T-helper 1 cell treated with Interleukin-12 subunit alpha and Interleukin-12 subunit beta and Interleukin-4 antibody, amounts not matched to agents 30 ng/mL and 1 ng/mL, for 36 hours (primary cell): ENCODE data around the gene NRF1. TPM values are rescaled to one million over a fixed set of nuclear protein-coding genes. Genes with fewer than 3 reads are reported as not detected.
"Not testable (repeated sequence)": the region's sequence is repeated elsewhere in the genome, so short reads cannot be mapped to it uniquely, and the experiment has no call there.

ENCODE experiments used
- intact Hi-C: fragments of 100-400 bp; cut with micrococcal nuclease; formaldehyde crosslinking; loops from one replicate; pipeline ENCODE4 v1.15.1; 2024
- total RNA-seq: library from RNA; stranded (reverse); gene quantifications from 2 replicates; pipeline ENCODE4 v1.2.3, GENCODE V29; 2022

Gene NRF1
- total RNA-seq, 1 donor from 2014 or later, result 25.2 TPM

DNA sequence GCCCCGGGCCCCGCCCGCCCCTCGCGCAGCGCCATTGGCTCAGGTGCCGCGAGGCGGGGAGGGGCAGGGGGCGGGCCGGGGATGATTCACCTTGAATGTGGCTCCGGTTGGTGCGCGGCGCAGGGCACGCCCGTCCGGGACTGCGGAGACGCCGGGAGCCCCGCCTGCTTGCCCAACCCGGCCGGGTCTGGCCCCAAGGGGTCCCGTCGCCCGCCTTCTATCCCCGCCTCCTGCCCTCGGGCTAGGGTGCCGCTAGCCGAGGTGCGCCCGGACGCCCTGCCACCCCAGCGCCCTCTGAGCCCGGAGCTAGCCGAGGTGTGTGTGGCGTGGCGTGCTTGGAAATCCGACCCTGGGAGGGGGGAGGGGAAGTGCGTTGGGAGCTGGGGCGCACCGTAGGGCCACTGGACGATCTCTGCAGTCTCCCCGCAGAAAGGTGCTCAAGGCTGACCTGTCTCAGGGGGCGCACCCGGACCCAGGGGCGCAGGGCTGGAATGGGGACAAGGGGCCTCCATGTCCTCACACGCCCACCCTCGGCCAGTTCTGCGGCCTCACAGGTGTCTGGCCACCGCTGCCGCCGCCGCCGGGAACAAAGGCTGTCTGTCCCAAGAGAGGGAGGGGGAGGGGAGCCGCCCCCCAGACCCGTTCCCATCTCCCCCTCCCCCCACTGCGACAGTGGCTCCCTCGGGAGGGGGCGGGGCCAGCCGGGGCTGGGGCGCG is 168.9 kb downstream of the NRF1 start:
- intact Hi-C loops, result loop anchor here (1.0 to 5.0 kb wide), 4 partner anchors 45 to 290 kb away; partner anchors contain the start of genes KLHDC10 and UBE2H

DNA sequence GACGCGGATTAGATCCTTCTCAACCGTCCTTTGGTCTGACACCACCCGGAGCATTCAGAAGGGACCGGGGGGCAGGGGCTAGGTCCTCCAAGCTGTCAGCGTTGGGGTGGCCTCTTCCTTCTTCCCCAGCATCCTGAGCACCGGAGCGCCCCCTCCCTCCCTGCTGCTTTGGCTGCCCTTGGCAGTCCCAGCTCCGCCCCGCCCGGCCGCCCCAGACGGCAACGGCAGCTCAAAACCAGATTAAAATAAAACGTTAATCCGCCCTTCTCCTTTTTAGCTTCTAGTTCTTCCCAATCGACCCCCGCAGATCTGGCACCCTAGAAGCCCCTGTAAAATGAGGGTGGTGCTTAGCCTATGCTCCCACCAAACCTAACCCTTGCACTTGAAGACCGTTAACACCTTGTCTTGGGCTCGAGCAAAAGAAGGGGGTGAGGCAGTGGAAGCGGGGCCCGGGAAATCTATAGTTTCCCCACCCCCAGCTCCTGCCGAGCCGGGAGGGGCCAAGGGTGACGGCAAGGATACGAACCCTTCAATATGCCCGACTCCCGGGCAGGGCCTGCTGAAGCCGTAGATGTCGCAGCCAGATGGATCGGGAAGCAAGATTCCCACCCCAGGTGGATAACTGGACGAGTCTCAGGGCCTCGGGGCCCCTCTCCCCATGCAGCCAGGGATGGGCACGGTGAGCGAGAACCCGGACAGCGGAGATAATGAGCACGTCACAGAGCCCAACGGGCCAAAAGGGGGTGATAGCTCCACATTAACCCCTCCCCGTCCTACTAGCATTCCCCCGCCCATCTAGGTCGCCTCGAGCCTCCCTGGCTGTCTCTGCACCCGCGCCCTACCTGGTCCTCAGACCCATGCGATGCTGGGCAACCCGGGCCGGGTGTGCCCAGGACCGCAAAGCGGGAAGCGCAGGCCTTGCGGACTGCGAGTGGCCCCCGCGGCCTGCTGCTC is 169.7 kb downstream of the NRF1 start:
- intact Hi-C loops, result loop anchor here (1.0 to 5.0 kb wide), 4 partner anchors 44 to 289 kb away; partner anchors contain the start of genes KLHDC10 and UBE2H

GRCh38 chr7:129781928-129782817 is 170.7 kb downstream of the NRF1 start:
- intact Hi-C loops, result loop anchor here (2.0 to 5.0 kb wide), 2 partner anchors 169 to 170 kb away; partner anchors contain the start of gene UBE2H

DNA sequence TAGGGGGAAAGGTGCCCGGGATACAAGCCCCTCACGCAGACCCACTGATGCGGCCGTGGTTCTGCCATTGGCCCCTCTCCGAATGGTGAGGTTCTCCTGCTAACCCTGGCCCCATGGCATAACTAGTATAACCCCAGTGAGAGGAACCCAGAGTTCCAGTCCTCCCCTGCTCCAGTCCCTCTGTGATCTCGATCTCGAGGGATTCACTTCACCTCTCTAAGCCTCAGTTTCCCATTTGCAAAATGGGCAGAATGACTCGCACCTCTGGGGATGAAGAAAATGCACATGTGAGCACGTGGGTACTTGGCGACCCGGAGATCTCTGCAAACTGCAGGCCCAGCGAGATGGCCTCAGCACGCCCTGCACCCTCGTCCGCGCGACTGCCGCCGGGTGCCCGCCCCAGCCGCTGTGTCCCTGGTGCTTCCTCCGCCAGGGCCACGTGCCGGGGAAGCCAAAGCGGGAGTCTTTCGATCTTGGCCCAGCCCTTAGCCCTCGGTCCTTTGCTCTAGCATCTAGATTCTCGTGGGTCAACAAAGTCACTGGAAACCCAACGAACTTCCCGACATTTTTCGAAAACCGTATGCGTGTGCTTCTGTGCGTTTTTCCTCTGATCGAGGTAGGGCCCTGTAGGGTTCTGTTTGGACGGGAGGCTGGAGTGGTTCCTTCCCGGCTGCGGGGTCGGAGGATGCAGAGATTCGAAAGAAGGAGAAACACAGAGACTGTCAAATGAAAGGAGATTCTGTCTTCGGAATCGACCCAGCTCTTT is 171.5 kb downstream of the NRF1 start:
- intact Hi-C loops, result loop anchor here (5.0 kb wide), 1 partner anchor 169 kb away; the partner anchor contains the start of gene UBE2H

DNA sequence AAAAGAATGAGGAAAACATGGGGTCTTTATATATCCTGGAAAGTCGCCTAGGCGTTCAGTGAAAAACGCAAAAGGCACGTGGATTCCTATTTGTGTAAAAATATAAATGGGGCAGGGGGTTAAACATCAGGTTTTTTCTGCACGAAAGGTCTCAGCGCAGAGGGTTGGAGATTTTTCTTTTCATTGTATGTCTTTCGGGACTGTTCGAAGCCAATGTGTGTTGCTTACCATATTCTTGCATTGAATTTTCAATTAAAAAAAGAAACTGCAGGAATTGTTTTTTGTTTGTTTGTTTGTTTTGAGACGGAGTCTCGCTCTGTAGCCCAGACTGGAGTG is 172.0 kb downstream of the NRF1 start:
- intact Hi-C loops, result loop anchor here (5.0 kb wide), 1 partner anchor 169 kb away; the partner anchor contains the start of gene UBE2H

- intact Hi-C loops, result loop anchor here (5.0 kb wide), 1 partner anchor 168 kb away; the partner anchor contains the start of gene UBE2H
Measured at GRCh38 chr7:129784437-129784782, 172.9 kb downstream of the NRF1 start.

- intact Hi-C loops, result loop anchor here (5.0 kb wide), 1 partner anchor 167 kb away; the partner anchor contains the start of gene UBE2H
Measured at GRCh38 chr7:129784783-129785684, 173.5 kb downstream of the NRF1 start.

DNA sequence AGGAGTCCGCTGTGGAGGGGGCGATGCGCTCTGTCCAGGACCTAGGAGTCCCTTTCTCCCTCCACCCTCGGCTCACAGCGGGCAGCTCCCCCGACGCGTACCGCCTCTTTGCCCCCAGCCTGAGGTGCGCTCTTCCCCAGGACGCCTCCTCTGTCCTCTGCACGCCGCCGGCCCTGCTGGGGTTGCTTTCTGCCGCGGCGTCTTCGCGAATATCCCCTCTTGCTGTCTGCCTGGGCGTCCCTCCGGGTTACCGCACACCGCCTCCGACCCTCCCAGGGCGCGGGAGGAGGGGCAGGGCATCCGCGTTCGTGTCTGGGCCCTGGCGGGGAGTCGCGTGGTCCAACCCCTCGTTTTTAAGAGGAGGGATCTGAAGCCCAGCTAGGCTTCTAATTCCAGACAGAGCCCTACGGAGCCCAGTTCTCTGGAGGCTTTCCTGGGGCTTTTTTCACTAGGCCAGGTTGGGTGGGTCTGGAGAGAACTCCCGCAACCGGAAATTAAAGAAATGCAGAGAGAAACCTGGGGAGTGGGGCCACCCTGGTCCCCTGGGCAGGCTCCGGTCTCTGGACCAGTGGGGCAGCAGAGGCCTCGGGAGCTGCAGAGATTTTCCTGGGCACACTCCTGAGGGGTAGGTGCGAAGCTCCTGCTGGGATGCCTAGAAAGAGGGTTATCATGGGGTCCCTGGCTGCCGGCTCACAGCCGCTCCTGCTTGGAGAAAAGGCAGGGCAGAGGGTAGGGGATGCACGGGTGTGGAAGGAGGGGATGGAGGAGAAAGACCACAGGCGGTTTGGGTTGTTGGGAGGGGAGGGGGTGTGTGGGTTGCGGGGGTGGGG is 174.4 kb downstream of the NRF1 start:
- intact Hi-C loops, result no loop called here

DNA sequence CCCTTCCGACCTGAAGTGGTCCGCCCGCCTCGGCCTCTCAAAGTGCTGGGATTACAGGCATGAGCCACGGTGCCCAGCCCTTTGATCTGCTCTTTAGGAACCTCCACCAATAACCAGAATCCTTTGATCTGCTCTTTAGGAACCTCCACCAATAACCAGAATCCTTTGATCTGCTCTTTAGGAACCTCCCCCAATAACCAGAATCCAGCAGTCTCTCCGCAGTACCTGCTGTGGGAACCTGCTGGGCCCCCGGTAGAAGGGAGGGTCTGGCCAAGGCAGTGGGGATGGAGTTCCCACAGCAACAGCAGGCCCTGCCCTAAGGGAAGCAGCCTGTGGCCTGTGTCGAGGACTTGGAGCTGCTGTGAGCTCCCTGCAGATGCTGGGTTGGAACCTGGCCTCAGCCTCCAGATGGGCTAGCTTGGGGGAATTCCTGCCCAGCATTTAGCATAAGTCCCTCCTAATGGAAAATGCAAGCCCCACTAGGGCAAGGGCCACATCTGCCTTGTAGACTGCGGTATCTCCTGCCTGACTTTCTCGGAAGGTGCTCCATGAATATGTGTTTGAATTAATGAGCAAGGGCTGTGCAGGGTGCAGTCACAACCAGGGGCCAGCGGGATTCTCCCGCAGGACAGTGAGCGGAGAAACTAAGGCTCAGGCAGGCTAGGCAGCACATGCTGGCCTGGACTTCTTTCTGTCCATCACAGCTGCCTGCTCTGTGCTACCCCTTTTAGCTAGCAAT is 175.5 kb downstream of the NRF1 start:
- intact Hi-C loops, result no loop called here

DNA sequence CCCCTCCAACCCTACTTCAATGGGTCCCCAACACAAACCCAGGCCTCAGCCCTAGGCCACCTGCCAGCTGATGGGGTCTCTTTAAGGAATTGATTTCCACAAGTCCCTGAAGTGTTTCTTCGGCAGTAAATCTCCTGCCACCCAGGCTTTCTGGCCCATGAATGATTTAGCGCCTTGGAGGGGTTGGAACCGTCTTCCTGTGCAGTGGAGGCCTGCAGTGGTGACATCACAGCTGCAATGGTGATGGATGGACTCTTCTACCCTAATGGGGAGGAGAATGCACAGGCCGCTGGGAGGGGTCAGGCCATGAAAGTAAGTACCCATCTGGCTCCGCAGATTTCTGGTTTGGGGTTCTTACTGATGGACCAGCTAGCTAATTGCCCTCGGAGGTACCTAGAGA is 177.5 kb downstream of the NRF1 start:
- intact Hi-C loops, result no loop called here

- intact Hi-C loops, result no loop called here
Measured at GRCh38 chr7:129789652-129790051, 178.1 kb downstream of the NRF1 start.

DNA sequence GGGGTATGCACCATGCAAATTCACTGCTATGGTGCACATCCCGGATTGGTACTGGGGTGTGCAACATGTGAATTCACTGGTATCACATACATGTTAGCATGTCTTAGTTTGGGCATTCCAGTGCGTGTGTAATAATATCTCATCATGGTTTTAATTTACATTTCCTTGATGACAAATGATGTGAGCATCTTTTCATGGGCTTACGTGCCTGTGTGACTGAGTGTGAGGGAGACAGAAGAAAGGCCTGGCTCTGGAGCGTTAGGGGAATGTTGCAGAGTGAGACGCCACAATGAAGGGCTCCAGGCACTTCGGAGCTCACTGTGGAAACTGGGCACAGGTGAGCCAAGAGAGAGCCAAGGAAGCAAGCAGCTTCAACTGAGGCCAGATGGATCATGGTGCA is 178.6 kb downstream of the NRF1 start:
- intact Hi-C loops, result no loop called here

DNA sequence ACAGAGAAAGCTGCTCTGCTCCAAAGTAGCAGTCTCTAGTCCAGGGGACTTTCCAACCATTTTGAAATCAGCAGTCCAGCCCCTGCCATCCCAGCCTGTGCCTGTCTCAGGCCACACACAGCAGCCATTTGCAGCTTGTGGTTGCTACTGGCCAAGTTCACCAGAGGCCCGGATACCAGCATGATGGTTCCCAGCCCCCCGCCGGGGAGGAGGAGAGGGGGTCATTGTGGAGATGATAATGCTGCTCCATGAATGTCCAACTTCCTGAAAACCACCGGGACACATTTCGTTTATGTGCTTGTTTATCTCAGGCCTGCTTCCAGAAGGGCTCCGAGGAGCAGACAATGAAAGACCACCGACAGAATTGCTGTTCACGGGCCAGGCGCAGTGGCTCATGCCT is 181.2 kb downstream of the NRF1 start:
- intact Hi-C loops, result no loop called here

DNA sequence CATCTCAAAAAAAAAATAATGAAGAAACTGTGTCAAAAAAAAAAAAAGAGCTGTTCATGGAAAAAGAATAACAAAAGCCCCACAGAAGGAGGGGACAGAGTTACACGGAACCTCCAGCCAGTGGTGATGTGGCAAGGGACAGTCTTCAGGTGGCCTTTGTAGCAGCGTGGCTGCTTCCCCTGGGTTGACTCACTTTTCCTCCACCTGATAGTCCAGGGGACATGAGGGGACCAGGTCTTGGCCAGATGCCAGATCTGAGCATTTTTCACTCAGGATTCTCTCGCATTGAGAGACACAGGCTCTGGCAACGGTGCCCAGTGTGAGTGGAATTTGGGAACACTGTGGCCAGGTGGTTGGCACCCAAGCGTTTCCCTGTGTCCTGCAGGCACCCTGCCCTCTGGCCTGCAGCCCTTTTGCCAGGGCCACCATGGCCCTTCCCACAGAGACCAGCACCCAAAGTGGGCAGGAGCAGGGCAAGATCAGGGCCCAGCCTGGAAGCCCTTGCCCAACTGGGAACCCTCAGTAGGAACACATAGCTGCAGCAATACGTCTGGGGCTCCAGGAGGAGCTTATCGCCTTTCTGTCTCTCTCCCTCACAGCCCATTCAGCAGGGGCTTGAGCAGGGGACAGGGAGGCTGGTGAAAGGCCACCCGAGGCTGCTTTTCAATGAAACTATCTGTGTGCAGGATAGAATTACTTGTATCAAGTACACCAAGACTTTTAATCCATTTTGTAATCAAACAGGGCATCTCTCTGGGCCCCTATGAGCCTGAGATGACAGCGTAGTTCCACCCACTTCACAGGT is 182.2 kb downstream of the NRF1 start:
- intact Hi-C loops, result no loop called here

- intact Hi-C loops, result not testable (repeated sequence)
Measured at GRCh38 chr7:129794461-129794860, 182.9 kb downstream of the NRF1 start.

GRCh38 chr7:129796186-129796775 is 184.8 kb downstream of the NRF1 start:
- intact Hi-C loops, result no loop called here
